Measurements from ENCODE around the gene WDR70.

DNA sequence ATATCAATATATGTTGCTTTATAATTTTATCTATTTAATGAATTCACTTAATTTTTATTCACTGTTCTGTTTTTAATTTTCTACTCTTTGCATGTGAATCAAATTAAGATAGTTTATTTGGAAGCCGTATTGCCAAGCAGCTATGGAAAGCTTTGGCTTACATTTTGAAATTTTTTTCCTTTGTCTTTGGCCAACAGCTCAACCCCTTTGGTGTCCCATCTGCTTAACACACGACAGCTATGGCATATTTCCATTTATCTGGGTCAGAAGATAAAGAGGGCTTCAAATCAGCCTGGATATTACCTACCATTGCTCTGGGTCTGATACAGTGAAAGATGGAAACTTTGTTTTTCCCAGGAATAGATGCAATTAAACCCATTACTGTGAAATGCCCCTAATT lies 201.0 kb downstream of the WDR70 start:
- TF ChIP-seq POLR2A (IDR thresholded peaks at IDR 0.05; ENCODE audit: low read depth, low read length) (no peak), EZH2 (IDR thresholded peaks at IDR 0.05; ENCODE audit: borderline replicate concordance, low read depth, low read length, severe bottlenecking) (no peak), FOS (IDR thresholded peaks at IDR 0.05; ENCODE audit: borderline replicate concordance, insufficient read depth, low read length) (no peak), POLR2AphosphoS5 (IDR thresholded peaks at IDR 0.05; ENCODE audit: insufficient read depth, low read depth, low read length) (no peak), JUN (IDR thresholded peaks at IDR 0.05; ENCODE audit: borderline replicate concordance, insufficient read depth, insufficient read length, low read depth) (no peak)
- TF ChIP-seq, protein P1, sequence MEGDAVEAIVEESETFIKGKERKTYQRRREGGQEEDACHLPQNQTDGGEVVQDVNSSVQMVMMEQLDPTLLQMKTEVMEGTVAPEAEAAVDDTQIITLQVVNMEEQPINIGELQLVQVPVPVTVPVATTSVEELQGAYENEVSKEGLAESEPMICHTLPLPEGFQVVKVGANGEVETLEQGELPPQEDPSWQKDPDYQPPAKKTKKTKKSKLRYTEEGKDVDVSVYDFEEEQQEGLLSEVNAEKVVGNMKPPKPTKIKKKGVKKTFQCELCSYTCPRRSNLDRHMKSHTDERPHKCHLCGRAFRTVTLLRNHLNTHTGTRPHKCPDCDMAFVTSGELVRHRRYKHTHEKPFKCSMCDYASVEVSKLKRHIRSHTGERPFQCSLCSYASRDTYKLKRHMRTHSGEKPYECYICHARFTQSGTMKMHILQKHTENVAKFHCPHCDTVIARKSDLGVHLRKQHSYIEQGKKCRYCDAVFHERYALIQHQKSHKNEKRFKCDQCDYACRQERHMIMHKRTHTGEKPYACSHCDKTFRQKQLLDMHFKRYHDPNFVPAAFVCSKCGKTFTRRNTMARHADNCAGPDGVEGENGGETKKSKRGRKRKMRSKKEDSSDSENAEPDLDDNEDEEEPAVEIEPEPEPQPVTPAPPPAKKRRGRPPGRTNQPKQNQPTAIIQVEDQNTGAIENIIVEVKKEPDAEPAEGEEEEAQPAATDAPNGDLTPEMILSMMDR (IDR thresholded peaks at IDR 0.05; ENCODE audit: extremely low read depth in 1 of 2, insufficient read depth in 1 of 2, low read depth in 1 of 2, low read length in 2 of 2), result no peak
